ENCODE results near the gene OGA.

OGA gene

GRCh38 chr10:101774589-101775272, 43.5 kb downstream of the OGA start:
- DNase-seq (ENCODE audit: low spot score): no peak

GRCh38 chr10:101773923-101774588, 44.2 kb downstream of the OGA start:
- no peak for DNase-seq (ENCODE audit: low spot score)

- no peak for DNase-seq (ENCODE audit: low spot score)
Observed at GRCh38 chr10:101772895-101773761, 45.1 kb downstream of the OGA start.

- no peak for DNase-seq (ENCODE audit: low spot score)
Observed at GRCh38 chr10:101772017-101772894, 46.0 kb downstream of the OGA start.

- DNase-seq (ENCODE audit: low spot score): no peak
Observed at GRCh38 chr10:101771380-101771779, 46.9 kb downstream of the OGA start.

- DNase-seq (ENCODE audit: low spot score): no peak
Observed at GRCh38 chr10:101770331-101771215, 47.7 kb downstream of the OGA start.

GRCh38 chr10:101769541-101770180, 48.6 kb downstream of the OGA start:
- DNase-seq (ENCODE audit: low spot score): no peak

GRCh38 chr10:101768791-101769170, 49.5 kb downstream of the OGA start:
- DNase-seq (ENCODE audit: low spot score): no peak

- DNase-seq (ENCODE audit: low spot score): no peak
Observed at GRCh38 chr10:101767966-101768790, 50.1 kb downstream of the OGA start.

GRCh38 chr10:101767600-101767945, 50.7 kb downstream of the OGA start:
- DNase-seq (ENCODE audit: low spot score): no peak

- no peak for DNase-seq (ENCODE audit: low spot score)
Observed at GRCh38 chr10:101766753-101767599, 51.3 kb downstream of the OGA start.

- no peak for DNase-seq (ENCODE audit: low spot score)
Observed at GRCh38 chr10:101766306-101766705, 51.9 kb downstream of the OGA start.

- no peak for DNase-seq (ENCODE audit: low spot score)
Observed at GRCh38 chr10:101763141-101763846, 55.0 kb downstream of the OGA start.

GRCh38 chr10:101762736-101763135, 55.5 kb downstream of the OGA start:
- DNase-seq (ENCODE audit: low spot score): no peak

GRCh38 chr10:101761226-101761625, 57.0 kb downstream of the OGA start:
- DNase-seq (ENCODE audit: low spot score): no peak

- DNase-seq (ENCODE audit: low spot score): no peak
Observed at GRCh38 chr10:101760510-101760909, 57.7 kb downstream of the OGA start.

GRCh38 chr10:101759309-101760247, 58.7 kb downstream of the OGA start:
- DNase-seq (ENCODE audit: low spot score): no peak

All from kidney capillary endothelial cell (primary cell).